ENCODE measurements around the gene IL19. TPM values are rescaled to one million over a fixed set of nuclear protein-coding genes. Genes with fewer than 3 reads are reported as not detected.

IL19 gene
- total and polyA plus RNA-seq, 9 of the 15 experiments (the other 6 are each of a cell fraction or from before 2014, with no cell fraction given) = not detected

DNA sequence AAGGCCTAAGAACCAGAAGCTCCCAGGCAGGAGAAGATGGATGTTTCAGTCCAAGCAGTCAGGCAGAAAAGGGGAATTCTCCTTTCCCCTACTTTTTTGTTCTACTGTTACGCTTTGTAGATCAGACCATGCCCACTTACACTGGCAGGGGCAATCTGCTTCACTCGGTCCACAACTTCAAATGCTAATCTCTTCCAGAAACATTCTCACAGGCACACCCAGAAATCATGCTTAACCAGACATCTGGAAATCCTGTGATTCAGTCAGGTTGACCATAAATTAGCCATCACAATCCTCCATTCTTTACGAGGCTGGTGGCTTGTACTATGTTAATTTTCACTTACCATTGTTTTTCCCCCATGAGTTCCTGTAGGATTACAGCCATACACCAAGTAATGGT is 25.5 kb downstream of the IL19 start:
- H3K9me1 ChIP-seq (ENCODE audit: control insufficient read depth, insufficient read depth, low read length) = peaks cover 3% of the 10 kb centered on the region
- DNase-seq (ENCODE audit: extremely low read depth in 1 of 4, low spot score in 3 of 4) (no peak), ATAC-seq (no peak), FAIRE-seq (no peak)
- intact Hi-C loops (cut with micrococcal nuclease) (no loop called here), in situ Hi-C loops (cut with MboI) (no loop called here)
- no peak overlapping the region for H3K4me2 ChIP-seq (ENCODE audit: insufficient read depth, low read length)
- H3K9ac ChIP-seq (ENCODE audit: insufficient read depth in 1 of 2, low read depth in 2 of 2, low read length in 2 of 2) = no peak overlapping the region
- no peak overlapping the region for H3K4me3 ChIP-seq
- peaks cover 14 to 47% of the 10 kb centered on the region in 2 experiments for H3K27me3 ChIP-seq (ENCODE audit: control insufficient read depth in 2 of 2, insufficient read depth in 2 of 2, low read length in 2 of 2)
- no peaks in the 10 kb centered on the region for H3K79me2 ChIP-seq (ENCODE audit: control insufficient read depth, insufficient read depth, low read length)
- POLR2A ChIA-PET = no interaction called here
- TF ChIP-seq SMARCE1 (IDR thresholded peaks at IDR 0.05) = no peak
- TF ChIP-seq, protein P1, sequence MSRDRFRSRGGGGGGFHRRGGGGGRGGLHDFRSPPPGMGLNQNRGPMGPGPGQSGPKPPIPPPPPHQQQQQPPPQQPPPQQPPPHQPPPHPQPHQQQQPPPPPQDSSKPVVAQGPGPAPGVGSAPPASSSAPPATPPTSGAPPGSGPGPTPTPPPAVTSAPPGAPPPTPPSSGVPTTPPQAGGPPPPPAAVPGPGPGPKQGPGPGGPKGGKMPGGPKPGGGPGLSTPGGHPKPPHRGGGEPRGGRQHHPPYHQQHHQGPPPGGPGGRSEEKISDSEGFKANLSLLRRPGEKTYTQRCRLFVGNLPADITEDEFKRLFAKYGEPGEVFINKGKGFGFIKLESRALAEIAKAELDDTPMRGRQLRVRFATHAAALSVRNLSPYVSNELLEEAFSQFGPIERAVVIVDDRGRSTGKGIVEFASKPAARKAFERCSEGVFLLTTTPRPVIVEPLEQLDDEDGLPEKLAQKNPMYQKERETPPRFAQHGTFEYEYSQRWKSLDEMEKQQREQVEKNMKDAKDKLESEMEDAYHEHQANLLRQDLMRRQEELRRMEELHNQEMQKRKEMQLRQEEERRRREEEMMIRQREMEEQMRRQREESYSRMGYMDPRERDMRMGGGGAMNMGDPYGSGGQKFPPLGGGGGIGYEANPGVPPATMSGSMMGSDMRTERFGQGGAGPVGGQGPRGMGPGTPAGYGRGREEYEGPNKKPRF (IDR thresholded peaks at IDR 0.05; ENCODE audit: low read depth, low read length) = no peak
- TF ChIP-seq, protein P2, sequence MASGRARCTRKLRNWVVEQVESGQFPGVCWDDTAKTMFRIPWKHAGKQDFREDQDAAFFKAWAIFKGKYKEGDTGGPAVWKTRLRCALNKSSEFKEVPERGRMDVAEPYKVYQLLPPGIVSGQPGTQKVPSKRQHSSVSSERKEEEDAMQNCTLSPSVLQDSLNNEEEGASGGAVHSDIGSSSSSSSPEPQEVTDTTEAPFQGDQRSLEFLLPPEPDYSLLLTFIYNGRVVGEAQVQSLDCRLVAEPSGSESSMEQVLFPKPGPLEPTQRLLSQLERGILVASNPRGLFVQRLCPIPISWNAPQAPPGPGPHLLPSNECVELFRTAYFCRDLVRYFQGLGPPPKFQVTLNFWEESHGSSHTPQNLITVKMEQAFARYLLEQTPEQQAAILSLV (tag; IDR thresholded peaks at IDR 0.05) = no peak
- no peak for TF ChIP-seq NEUROD1 (IDR thresholded peaks at IDR 0.05; ENCODE audit: borderline replicate concordance, low read depth, low read length, partially characterized antibody)
- no peak for TF ChIP-seq HMG20B (CRISPR knock-in tag; IDR thresholded peaks at IDR 0.05)
- TF ChIP-seq ZNF324 (CRISPR knock-in tag; IDR thresholded peaks at IDR 0.05) = no peak
- TF ChIP-seq THRAP3 (IDR thresholded peaks at IDR 0.05; ENCODE audit: borderline replicate concordance) = no peak
- TF ChIP-seq NCOA6 (IDR thresholded peaks at IDR 0.05) = no peak
- no peaks in the 10 kb centered on the region for H3K9me3 ChIP-seq (replicated peaks; ENCODE audit: control insufficient read depth, insufficient read depth, low read depth, low read length)
- H2AFZ ChIP-seq (ENCODE audit: low read depth, low read length) = no peak overlapping the region
- H3K27ac ChIP-seq (ENCODE audit: extremely low read depth, low read depth, low read length) = no peak overlapping the region
- H4K20me1 ChIP-seq (replicated peaks; ENCODE audit: control insufficient read depth, insufficient read depth, low read length) = 0 out of 2 replicates have a peak, but pooled peaks cover 5% of the 10 kb centered on the region
- H3K4me1 ChIP-seq (replicated peaks in 1 of 2; ENCODE audit: control insufficient read depth in 2 of 2, insufficient read depth in 2 of 2, low read length in 2 of 2) = no peaks in the 10 kb centered on the region; a peak in 1 of 5 replicates
- WGBS (ENCODE audit: insufficient coverage, low coverage, missing lambda C conversion rate) = 11% methylated on average over 3 of the region's 3 CpGs
- no peaks in the 10 kb centered on the region for H3K36me3 ChIP-seq (ENCODE audit: control insufficient read depth, insufficient read depth, low read length)
- CTCF ChIA-PET (ENCODE audit: low intra/inter-chr PET ratio) = no interaction called here
- no TSS peak for BruUV-seq (replicated peaks)

Data from K562 (cell line).